SKM-1 treated with dmso at 0.1 percent for 144 hours (cell line): ENCODE results near the gene PIGBOS1.
"Not testable (repeated sequence)": the region's sequence is repeated elsewhere in the genome, so short reads cannot be mapped to it uniquely, and the experiment has no call there.

Source experiments
- DNase-seq: peaks from one replicate; lab custom pipeline; 2025; ENCODE audit not compliant: unreplicated experiment; lab: John Stamatoyannopoulos, UW

Gene PIGBOS1

GRCh38 chr15:55318588-55319494 is at the start of gene PIGBOS1, which contains the start of gene PIGB:
PIGBOS1 (minus strand) TSS chr15:55319123; CDS start chr15:55317792, 1,331 bp downstream.
PIGB (plus strand) TSS chr15:55319222; CDS start chr15:55319251, 29 bp downstream.
- peak; percentile 84 for DNase-seq

GRCh38 chr15:55366981-55367380 is 48.1 kb upstream of the PIGBOS1 start:
- DNase-seq = no peak

- DNase-seq = no peak
These were observed 43.7 kb upstream of the PIGBOS1 start for GRCh38 chr15:55362641-55363040.

GRCh38 chr15:55361048-55361447 is 42.1 kb upstream of the PIGBOS1 start:
- DNase-seq = no peak

- DNase-seq = no peak
These were observed 41.3 kb upstream of the PIGBOS1 start for GRCh38 chr15:55360256-55360655.

- DNase-seq = no peak
These were observed 39.5 kb upstream of the PIGBOS1 start for GRCh38 chr15:55358471-55358870.

- DNase-seq = no peak
These were observed 38.9 kb upstream of the PIGBOS1 start for GRCh38 chr15:55357774-55358173.

GRCh38 chr15:55356985-55357585 is 38.2 kb upstream of the PIGBOS1 start:
- no peak for DNase-seq

GRCh38 chr15:55353025-55353424 is 34.1 kb upstream of the PIGBOS1 start:
- no peak for DNase-seq

GRCh38 chr15:55349282-55349681 is 30.4 kb upstream of the PIGBOS1 start:
- no peak for DNase-seq

- no peak for DNase-seq
These were observed 29.4 kb upstream of the PIGBOS1 start for GRCh38 chr15:55348281-55348778.

- DNase-seq = no peak
These were observed 25.3 kb upstream of the PIGBOS1 start for GRCh38 chr15:55344206-55344605.

- no peak for DNase-seq
These were observed 24.2 kb upstream of the PIGBOS1 start for GRCh38 chr15:55343168-55343567.

GRCh38 chr15:55337160-55337559 is 18.2 kb upstream of the PIGBOS1 start:
- no peak for DNase-seq

GRCh38 chr15:55334997-55335396 is 16.1 kb upstream of the PIGBOS1 start:
- no peak for DNase-seq

- no peak for DNase-seq
These were observed 15.4 kb upstream of the PIGBOS1 start for GRCh38 chr15:55334371-55334770.

GRCh38 chr15:55327387-55327786 is 8.5 kb upstream of the PIGBOS1 start:
- peak; percentile 58 for DNase-seq

GRCh38 chr15:55322467-55322866 is 3.5 kb upstream of the PIGBOS1 start:
- peak; percentile 47 for DNase-seq

- DNase-seq = no peak
These were observed 2.0 kb upstream of the PIGBOS1 start for GRCh38 chr15:55320963-55321362.

GRCh38 chr15:55320238-55320550 is 1.3 kb upstream of the PIGBOS1 start:
- DNase-seq = no peak

- no peak for DNase-seq
These were observed 764 bp upstream of the PIGBOS1 start for GRCh38 chr15:55319537-55320237.

- DNase-seq = not testable (repeated sequence)
These were observed 16.1 kb downstream of the PIGBOS1 start for GRCh38 chr15:55302801-55303200.
